Measurements from ENCODE around the gene C1orf232.

The C1orf232 gene

DNA sequence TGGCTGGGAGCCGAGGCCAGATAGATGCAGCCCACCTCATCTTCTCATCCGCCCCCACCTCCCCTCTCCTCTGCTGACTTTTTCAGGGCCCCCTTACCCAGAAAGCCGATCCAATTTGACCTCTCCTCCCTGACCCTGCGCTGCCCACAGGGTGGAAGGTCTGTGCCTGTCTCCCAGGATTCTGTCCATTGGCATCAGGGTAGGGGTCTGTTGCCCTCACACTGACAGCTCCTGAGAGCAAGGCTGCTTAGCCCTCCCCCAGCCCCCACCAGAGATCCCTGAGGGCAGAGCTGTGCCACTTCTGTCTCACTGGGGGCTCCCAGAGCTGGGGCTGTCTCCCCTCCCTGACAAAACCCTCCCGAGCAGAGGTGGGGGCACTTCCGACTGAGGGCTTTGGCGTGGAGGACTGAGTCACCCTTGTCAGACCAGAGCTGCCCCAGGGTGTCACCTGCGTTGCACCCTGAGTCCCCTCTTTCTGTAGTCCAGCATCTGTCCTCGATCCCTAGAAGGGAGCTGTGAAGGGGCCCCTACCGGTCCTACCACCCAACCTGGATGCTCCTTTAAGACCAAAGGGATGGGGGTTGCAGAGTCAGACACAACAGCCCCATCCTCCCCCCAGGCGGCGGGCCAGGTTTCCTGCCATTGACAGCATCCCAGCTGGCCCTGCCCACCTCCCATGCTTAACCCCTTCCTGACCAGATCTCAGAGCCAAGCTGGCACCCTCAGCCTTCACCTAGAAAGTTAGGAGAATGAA lies 12.3 kb downstream of the C1orf232 start:
- DNase-seq, result no peak

DNA sequence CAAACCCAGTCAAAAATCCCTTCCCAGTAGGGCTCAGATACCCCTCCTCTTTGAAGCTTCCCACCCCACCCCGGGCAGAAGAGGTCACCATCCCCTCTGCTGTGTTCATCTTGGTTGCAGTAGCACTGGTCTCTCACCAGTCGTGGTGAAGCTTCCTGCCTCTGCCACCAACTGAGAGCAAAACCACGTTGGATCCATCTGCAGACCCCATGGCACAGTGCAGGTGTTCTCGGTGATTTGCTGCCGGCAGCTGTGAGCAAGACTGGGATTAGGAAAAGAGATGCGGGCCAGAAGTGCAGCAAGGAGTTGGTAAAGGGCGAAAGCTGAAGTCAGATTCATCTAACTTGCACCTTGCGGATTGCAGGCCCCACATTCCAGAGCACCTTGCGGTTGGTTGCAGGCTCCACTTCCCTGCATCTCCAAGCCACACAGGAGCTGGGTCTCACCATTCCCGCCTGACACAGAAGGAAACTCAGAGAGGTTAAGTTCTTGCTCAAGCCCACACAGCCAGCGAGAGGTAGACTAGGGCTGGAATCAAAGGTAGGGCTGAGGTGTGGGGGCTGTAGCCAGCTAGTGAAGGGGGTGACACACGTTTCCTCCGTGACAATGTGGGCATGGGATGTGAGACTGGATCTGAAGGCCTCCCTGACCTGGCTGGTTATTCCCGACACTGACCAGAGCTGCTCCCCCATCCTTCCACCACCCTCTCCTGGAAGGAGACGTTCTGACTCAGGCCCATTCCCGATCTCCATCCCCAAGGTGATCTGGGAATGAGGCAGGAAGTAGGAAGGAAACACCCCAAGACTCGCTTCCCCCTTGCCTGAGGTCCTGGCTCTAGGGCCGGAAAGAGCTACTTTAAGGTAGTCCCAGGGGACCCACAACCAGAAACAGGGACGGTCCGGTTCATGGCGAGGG lies 13.1 kb downstream of the C1orf232 start:
- DNase-seq, result no peak

- no peak for DNase-seq
These were observed 14.0 kb downstream of the C1orf232 start for GRCh38 chr1:26154750-26155149.

DNA sequence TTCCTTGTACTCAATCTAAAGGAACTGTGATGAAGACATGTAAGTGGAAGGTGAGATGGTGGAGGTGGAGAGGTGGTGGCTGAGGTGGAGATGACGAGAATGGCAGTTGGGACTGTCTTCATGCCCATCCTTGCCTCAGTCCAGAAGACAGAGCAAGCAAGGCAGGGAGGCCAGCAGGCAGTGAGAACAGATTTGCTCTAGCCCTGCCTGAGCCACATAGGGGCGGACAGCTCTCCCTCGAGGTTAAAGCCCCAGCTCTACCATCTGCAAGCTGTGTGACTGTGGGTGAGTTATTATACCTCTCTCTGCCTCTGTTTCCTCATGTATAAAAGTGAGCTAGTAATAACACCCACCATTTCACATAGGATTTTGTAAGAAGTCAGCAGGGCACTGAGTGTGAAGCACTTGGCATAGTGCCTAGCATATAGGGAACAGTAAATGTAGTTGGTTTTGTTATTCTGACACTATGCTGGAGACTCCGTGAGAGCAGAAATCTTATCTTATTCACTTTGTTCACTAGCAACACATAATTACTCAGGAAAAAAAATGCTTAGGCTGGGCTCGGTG lies 14.7 kb downstream of the C1orf232 start:
- no peak for DNase-seq

DNA sequence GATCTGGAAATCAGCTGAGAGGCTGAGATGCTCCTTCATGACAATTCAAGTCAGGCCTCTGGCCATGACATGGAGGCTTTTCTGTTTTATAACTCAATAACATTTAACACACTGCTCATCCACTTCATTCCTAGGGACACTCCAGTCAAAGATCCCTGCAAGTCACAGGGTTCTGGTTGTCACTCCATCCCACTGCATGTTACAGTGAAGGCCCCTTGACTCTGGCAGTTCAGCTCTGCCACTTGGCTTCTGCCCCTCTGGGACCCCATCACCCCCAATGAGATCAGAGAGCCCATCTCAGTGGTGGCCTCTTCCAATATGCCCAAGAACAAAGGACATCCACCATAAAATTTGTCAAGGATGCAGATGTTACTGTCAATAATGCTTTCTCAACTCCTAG lies 19.9 kb downstream of the C1orf232 start:
- DNase-seq, result no peak

GRCh38 chr1:26145960-26146294 lies 22.8 kb downstream of the C1orf232 start:
- DNase-seq, result no peak

DNA sequence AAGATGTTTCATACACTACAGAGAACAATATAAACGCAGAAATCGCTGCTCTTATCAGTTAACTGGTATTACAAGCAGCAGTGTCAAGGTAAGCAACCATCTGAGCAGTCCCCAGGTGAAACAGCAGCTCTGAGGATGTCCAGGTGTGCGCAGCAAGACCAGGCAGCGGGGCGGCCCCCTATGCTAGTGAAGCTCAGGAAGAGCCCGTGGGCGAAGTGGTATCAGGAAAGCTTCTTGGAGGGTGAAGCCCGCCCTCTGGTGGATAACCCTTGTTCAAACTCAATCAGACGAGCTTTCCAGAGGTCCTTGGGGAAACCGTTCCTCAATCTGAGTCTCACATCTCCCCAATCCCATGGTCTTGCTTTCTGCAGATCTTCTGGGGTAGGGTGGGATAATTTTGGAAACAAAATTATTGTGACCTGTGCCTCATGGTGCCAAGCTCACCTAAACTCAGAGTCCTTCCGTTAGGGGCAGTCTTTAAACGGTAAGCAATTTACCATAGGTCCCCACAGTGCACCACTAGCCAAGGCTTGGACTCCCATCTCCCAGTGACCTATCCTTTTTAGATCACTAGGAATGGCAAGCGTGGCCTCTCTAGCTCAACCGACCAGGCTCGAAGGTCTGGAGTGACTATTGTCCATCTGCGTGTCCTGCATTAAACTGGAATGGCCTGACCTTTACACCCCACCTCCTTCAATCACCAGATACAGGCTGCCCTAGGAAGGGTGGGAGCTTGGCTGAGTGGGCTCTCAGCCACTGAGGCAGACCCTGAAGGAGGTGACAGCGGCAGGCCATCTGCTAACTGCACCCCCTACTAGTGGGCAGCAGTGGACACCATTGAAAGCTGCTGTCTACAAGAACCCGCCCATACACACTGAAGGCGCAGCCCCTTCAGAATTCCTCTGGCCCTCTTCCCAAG lies 23.5 kb downstream of the C1orf232 start:
- DNase-seq, result peak; percentile 75

DNA sequence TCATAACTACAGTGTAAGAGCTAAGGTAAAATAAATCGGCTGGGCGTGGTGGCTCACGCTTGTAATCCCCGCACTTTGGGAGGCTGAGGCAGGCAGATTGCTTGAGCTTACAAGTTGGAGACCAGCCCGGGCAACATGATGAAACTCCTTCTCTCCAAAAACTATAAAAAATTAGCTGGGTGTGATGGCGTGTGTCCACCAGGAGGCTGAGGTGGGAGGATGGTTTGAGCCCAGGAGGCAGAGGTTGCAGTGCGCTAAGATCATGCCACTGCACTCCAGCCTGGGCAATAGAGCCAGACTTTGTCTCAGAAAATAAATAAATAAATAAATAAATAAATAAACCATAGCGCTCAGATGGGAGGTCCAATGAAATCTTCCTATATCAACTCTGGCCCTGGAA lies 26.6 kb downstream of the C1orf232 start:
- DNase-seq, result no peak

DNA sequence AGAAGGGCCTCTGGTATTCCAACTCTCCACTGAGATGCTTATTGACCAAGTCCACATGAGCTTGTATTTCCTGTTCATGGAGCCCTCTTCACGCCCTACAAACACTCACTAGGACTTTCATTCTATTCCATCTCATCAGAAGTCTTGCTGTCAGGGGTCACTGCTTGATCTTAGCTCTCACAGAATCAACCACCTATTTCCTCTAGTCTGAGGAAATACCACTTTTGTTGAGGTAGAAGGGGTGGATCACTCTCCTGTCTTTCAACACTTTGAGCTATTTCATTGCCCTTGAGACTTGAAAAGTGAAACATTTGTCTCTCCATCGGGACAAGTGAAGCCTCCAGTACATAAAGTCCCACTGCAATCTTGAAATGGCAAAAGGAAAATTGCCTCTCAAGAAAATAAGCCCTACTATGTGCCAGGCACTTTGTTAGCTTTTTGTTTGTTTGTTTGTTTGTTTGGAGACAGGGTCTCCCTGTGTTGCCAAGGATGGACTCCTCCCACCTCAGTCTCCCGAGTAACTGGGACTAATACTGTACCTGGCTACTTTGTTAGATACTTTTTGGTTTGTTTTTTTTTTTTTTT lies 29.7 kb downstream of the C1orf232 start:
- no peak for DNase-seq

GRCh38 chr1:26134466-26134865 lies 34.3 kb downstream of the C1orf232 start:
- DNase-seq, result no peak

GRCh38 chr1:26132834-26133167 lies 36.0 kb downstream of the C1orf232 start:
- DNase-seq, result no peak

GRCh38 chr1:26132128-26132833 lies 36.5 kb downstream of the C1orf232 start:
- DNase-seq, result no peak

DNA sequence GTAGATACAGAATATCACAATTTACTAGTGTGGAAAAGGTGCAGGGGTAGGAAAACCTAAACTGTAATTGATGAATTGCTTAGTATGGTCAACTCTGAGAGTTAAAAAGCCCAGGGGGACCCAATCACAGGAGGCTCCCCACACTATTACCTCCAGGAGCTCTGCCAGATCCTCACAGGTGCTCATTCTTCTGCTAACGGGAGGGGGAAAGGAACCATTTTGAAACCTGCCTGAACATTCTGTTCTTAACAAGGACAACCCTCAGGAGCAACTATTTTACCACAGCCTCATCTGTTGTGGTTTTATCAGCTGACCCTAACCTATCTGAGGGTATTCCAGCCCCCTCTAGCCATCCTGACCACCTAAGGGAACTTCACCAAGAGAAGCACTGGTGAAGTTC lies 38.1 kb downstream of the C1orf232 start:
- no peak for DNase-seq

- DNase-seq, result no peak
These were observed 39.0 kb downstream of the C1orf232 start for GRCh38 chr1:26129778-26130177.

DNA sequence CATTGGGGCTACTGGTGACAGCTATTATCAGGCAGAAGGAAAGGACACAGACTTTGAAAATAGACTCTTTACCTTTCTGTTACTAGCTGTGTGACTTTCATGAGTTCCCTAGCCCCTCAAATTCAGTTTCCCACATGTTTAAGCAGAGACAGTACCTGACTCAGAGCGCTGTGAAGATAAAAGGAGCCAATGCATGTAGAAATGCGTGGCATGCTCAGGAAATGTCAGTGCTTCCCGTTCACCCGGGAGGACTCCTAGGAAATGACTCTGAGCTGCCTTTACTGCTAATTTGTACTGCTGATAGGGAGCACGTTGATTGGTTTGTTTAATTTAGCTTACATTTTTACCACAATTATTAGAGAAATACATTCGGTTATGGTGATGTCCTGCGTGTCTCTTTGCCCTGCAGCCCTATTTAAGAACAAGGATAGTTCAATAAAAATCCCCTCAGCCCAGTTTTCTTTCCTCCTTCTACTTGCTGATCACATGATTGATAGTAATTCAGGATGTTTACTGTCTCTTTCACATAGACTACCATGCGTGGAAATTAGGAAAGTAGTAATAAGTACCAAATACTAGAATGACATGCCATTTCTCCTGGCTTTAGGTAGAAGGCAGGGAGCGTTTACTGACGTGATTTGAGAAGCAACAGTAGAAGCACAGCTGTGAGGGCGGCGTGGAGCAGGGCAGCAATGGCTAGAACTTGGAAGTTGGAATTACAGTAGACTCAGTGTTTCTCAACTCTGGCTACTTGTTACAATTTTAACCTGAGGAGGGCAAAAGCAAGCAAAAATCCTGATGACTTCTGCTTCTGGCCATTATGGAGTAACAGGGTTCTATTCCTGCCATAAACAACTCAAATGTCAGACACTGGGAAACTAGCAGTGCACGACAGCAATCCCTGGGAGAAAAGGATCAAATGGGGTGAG lies 41.3 kb downstream of the C1orf232 start:
- no peak for DNase-seq

DNA sequence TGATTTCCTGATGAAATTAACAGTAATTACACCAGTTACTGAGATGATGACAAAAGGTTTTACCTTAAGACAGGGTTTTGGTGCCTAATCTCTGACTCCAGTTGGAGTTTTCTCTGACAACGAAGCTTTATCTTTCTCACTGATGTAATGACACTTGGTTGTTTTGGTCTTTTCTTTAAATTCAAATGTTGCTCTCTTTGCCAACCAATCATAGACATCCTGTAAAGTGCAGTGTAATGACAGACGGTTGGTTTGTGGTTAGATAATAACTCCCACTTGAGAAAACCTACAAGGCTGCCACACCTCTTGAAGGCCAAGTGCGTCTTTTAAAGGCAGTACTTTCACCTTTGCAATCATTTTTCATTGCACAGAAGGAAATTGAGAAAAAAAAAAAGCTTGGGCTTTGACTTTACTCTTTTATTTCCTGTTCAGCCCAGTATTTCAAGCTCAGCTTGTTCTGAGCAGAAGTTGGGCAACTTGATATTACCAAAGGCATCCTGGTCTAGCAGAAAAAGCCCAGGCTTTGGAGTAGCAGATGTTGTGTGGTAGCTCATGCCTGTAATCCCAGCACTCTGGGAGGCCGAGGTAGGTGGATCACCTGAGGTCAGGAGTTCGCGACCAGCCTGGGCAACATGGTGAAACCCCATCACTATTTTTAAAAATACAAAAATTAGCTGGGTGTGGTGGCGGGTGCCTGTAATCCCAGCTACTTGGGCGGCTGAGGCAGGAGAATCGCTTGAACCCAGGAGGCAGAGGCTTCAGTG lies 42.3 kb downstream of the C1orf232 start:
- DNase-seq, result no peak

GRCh38 chr1:26125946-26126320 lies 42.8 kb downstream of the C1orf232 start:
- no peak for DNase-seq

- DNase-seq, result no peak
These were observed 43.4 kb downstream of the C1orf232 start for GRCh38 chr1:26125382-26125781.

- DNase-seq, result no peak
These were observed 44.1 kb downstream of the C1orf232 start for GRCh38 chr1:26124418-26125331.

All from fibroblast of skin of scalp (primary cell).